GM12872 (cell line): ENCODE data around the gene DYNLRB1.

Experiments used
- TF ChIP-seq, protein P1 (sequence below): IDR thresholded peaks from 3 replicates; pipeline ENCODE4 v1.5.1; 2011; ENCODE audit warnings: low read depth, mild to moderate bottlenecking, low read length, moderate library complexity; ENCODE audit not compliant: insufficient read depth

DYNLRB1 gene

DNA sequence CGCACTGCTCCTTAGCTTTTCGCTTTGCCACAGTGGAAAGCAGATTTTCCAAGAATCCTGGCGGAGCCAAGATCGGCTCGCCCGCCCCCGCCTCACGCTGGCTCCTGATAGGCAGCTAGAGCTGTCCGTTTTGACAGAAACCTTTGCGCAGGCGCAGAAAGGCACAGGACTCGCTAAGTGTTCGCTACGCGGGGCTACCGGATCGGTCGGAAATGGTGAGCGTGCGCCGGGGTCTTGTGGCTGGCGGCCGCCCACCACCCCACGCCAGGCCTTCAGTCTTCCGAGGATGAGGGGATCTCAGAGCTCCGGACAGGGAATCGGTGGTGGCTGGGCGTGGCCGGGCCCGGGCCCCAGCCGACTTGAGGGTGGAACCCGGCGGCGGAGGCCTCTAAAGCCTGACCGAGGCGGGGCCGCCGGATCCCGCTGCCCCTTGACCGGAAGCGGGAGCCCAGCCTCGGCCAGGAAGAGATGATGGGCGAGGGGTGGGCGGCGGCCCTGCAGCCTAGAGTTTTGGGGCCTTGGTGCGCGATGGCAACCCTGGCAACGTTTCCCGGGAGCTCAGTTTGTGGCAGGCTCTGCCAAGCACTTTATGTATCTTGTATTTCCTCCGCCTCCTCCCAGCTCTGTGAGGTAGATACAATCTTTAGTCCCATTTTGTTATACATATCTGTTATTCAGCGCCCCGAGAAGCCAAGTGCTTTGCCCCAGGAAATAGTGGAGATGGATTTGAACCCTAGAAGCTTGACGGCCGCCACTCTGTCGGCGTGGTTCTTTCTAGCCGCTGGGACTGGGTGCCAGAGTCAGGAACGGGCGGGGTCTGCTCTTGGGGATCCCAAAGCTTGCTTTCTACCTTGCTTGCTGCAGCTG is at the start of gene DYNLRB1:
DYNLRB1 (plus strand) TSS at position 176 of the 867 bp plus-strand sequence; CDS start at position 213, 37 bp downstream.
- TF ChIP-seq, protein P1, sequence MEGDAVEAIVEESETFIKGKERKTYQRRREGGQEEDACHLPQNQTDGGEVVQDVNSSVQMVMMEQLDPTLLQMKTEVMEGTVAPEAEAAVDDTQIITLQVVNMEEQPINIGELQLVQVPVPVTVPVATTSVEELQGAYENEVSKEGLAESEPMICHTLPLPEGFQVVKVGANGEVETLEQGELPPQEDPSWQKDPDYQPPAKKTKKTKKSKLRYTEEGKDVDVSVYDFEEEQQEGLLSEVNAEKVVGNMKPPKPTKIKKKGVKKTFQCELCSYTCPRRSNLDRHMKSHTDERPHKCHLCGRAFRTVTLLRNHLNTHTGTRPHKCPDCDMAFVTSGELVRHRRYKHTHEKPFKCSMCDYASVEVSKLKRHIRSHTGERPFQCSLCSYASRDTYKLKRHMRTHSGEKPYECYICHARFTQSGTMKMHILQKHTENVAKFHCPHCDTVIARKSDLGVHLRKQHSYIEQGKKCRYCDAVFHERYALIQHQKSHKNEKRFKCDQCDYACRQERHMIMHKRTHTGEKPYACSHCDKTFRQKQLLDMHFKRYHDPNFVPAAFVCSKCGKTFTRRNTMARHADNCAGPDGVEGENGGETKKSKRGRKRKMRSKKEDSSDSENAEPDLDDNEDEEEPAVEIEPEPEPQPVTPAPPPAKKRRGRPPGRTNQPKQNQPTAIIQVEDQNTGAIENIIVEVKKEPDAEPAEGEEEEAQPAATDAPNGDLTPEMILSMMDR, result no peak

DNA sequence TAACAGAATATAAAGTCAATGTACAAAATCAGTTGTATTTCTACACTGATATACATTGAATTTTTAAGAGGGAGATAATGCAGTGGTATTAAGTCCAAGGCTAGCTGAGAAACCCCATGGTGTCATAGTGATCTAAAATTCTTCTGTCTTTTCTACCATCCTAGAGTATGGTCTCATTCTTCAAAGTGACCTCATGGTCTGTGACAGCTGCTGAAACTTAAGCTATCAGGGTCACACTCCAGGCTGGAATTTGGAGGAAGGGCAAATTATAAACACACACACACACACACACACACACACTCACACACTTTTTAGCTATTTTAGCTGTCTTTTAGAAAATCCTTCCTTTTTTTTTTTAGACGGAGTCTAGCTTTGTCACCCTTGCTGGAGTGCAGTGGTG is 47.3 kb upstream of the DYNLRB1 start:
- TF ChIP-seq, protein P1, result no peak

DNA sequence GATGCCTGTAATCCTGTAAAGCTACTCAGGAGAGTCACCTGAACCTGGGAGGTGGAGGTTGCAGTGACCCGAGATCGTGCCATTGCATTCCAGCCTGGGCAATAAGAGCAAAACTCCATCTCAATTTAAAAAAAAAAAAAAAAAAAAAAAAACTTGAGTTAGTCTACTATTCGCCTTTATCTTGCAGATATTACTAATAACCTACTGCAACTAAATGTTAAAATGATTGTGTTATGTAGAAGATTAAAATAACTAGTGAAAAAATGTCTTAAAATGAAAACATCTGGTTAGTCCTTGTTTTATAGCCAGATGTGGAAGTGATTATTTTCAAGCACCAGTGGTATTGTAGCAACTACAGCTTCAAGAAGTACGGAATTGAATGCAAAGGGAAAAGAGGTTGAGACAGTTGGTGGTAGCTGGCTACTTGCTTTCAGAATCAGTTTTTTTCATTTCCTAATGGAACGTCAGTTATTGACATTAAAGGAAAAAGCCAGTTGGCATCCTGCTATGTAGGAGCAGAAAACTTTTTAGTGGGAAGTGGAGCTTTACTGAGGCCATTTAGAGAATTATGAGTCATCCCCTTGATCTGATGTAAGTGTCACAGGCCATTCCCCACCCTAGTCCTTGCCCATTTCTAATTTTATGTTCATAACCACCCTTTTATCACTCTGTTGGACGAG is 43.8 kb upstream of the DYNLRB1 start:
- TF ChIP-seq, protein P1, result no peak

DNA sequence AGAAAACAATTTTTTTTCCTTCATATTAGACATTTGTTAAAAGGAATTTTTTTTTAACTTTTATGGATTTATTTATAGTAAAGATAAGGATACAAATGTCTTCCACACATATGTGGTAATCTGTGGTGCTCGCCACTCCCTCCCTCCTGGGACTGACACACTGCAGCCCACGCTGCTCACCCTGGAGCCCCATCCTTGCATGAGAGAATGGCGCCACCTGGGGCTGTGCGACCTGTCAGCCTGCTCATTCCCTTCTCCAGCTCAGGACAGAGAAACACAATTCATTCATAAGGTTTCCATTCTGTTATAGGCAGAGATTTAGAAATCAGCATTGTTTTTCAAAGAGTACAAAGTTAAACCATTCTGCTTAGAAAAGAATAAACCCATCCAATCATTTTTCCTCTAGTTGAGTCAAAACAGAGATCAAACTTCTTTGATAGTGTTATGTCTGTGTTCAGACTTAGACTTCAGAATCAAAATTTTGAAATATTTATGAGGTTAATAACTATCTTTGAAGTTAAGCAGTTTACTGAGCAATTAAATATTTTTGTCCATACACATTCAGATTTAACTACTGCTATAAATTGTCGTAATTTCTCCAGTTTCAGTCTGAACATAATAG is 42.8 kb upstream of the DYNLRB1 start:
- TF ChIP-seq, protein P1, result peak; percentile 50

DNA sequence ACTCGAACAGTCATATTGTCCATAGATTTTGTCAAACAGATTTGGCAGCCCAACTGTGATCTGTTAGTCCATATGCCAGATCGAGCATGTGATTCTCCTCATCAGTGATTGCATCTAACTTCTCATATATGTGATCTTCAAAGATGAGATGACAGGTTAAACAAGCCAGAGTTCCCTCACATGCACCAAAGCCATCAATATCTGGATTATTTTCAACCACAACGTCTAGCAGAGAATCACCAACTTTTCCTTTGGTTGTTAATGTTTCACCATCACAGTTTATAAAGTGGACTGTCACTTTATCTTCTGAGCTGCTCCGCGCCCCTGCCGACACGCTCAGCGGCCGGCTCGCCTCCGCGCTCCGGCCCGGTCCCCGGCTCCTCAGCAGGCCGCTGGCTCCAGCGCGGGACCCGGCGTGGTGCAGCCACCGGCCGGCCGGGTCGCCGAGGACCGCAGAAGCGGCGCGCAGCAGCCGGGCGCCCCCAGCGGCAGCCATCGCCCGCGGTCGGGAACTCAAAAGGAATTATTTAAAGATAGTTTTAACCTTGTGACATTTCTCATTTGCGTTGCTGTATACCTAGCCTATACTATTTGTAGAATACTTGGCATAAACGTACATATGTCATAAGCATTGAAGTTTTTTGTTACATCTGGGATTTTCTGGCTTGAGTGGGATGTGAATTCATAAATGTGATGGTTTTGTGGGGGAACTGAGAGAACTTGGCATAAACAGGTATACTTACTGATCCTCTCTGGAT is 40.1 kb upstream of the DYNLRB1 start:
- TF ChIP-seq, protein P1, result peak; percentile 69

DNA sequence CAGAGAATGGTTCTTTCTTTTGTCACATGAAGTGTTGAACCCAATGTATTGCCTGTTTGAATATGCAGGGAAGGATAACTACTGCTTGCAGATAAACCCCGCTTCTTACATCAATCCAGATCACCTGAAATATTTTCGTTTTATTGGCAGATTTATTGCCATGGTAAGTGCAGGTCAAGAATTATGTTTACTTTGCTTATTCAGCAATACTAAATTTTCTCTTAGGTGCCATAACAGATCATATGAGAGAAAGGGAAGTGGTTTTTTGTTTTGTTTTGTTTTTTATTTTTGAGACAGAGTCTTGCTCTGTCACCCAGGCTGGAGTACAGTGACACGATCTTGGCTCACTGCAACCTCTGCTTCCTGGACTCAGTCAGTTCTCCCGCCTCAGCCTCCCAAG is 36.6 kb upstream of the DYNLRB1 start:
- TF ChIP-seq, protein P1, result no peak
